Adrenal gland (tissue), 5 donors: Measurements from ENCODE around the gene SLC27A5.

Experiments
- POLR2A ChIP-seq, 2 donors: fragments of 450-650 bp; IDR thresholded peaks; one replicate each; pipeline ENCODE4 v1.6.1; 2017; ENCODE audit warnings: antibody characterized with exemption in 2 of 2, mild to moderate bottlenecking in 2 of 2, moderate library complexity in 1 of 2
- TF ChIP-seq, protein P1 (sequence below), 6 experiments: fragments of 450-650 bp in 4 of 6; fragments of 200-600 bp in 2 of 6; sonication (generic) in 1 of 6; IDR thresholded peaks; 1 replicate in 5 of 6; 2 replicates in 1 of 6; pipeline versions ENCODE4 v1.5.1 to v1.8.0; 2016 to 2021; ENCODE audit warnings: antibody characterized with exemption in 6 of 6, mild to moderate bottlenecking in 2 of 6, moderate library complexity in 1 of 6
- donor health status: DM: no; HTN: no; CAD: no.

DNA sequence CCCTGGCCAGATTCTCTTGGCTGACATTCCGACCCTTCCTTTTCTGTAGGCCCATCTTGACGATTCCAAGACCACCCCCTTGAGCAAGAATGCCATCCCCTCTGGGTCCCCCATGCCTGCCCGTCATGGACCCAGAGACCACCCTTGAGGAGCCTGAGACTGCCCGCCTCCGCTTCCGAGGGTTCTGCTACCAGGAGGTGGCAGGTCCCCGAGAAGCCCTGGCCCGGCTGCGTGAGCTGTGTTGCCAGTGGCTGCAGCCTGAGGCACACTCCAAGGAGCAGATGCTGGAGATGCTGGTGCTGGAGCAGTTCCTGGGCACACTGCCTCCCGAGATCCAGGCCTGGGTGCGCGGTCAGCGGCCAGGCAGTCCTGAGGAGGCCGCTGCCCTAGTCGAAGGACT lies 34.7 kb downstream of the SLC27A5 start:
- TF ChIP-seq, protein P1, sequence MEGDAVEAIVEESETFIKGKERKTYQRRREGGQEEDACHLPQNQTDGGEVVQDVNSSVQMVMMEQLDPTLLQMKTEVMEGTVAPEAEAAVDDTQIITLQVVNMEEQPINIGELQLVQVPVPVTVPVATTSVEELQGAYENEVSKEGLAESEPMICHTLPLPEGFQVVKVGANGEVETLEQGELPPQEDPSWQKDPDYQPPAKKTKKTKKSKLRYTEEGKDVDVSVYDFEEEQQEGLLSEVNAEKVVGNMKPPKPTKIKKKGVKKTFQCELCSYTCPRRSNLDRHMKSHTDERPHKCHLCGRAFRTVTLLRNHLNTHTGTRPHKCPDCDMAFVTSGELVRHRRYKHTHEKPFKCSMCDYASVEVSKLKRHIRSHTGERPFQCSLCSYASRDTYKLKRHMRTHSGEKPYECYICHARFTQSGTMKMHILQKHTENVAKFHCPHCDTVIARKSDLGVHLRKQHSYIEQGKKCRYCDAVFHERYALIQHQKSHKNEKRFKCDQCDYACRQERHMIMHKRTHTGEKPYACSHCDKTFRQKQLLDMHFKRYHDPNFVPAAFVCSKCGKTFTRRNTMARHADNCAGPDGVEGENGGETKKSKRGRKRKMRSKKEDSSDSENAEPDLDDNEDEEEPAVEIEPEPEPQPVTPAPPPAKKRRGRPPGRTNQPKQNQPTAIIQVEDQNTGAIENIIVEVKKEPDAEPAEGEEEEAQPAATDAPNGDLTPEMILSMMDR (IDR thresholded peaks at IDR 0.05) = no peak
- TF ChIP-seq POLR2A (IDR thresholded peaks at IDR 0.05) = no peak
